Nucleus accumbens (tissue), 56 donors: ENCODE results near the gene ADCY7.

Experiments
- DNase-seq, 56 donors: peaks; one replicate each; lab custom pipeline; 2025; lab: John Stamatoyannopoulos, UW

The ADCY7 gene

DNA sequence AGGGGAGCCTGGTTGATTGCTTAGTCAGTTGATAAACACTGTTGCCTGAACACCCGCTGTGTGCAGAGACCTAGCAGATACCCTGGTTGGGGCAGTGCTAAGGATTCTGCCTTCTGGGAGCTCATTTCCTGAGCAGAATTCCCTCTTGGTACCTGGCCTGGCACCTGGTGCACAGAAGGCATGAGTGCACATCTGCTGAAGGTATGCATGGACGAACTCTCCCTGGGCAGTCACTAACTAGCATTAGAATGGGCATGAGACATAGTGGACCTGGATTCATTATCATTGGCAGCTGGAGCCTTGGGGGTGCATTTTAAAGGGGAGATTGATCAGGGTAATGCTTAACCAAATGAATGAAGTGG, 13.1 kb downstream of the ADCY7 start:
- DNase-seq = no peak

- DNase-seq = no peak
Observed at GRCh38 chr16:50280932-50281331, 14.6 kb downstream of the ADCY7 start.

DNA sequence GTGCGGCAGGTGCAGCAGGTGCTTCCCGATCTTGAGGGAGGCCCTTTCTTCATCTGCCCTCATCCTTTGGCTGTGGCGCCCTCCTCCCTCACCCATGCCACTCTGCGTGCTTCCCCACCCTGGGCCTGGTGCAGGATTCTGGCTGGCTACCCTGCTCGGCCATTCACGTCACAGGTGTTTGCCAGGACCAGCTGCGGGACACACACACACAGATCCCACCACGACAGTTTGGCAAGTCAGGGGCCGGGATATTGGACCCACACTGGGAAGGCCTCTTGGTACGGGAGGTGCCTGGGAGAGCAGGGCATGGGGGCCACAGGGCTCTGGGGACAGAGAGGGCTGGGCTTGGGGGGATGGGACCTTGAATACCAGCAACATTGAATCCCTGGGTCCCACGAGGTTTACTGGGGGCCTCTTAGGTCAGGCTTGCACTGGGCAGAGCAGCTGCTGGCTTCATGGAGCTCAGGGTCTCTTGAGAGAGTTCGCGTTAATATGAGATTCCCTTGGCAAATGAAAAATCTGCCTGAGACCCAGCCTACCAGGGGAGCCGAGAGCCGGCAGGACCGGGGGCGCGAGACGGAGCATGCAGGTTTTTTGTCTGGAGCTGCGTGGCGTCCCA, 15.1 kb downstream of the ADCY7 start:
- no peak for DNase-seq

- DNase-seq = peak in 30 of 56 donors; percentile 15 to 61 (median 26)
Observed at GRCh38 chr16:50282010-50282538, 15.7 kb downstream of the ADCY7 start.

DNA sequence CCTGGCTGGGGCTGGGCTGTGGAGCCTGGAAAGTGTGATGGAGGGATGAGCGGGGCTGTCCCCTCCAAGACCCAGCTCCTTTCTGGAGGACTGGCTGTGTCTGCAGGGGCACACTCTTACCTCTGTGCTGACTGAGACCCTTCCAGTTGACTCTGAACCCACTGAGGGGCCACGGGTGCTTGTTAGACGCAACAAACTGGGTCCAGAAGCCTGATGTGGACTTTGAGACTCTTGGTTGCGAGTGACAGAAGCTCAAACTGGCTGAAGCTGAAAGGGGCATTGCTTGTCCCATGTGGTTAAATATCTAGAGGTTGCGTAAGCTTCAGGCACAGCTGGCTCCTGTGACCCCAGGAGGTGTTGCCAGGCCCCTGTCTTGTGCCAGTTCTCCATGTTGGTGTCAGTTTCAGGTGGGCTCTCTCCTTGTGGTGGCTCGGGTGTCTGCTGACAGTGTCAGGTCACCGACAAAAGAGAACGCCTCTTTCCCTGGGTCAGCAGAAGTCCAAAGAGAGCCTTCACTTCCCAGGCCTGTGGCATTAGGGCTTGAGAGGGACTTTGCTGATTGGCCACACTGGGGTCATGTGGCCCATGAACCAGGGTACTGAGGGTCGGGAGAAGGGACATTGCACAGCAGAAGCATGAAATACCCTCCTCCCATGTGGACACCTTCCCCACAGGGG, 16.7 kb downstream of the ADCY7 start:
- no peak for DNase-seq

DNA sequence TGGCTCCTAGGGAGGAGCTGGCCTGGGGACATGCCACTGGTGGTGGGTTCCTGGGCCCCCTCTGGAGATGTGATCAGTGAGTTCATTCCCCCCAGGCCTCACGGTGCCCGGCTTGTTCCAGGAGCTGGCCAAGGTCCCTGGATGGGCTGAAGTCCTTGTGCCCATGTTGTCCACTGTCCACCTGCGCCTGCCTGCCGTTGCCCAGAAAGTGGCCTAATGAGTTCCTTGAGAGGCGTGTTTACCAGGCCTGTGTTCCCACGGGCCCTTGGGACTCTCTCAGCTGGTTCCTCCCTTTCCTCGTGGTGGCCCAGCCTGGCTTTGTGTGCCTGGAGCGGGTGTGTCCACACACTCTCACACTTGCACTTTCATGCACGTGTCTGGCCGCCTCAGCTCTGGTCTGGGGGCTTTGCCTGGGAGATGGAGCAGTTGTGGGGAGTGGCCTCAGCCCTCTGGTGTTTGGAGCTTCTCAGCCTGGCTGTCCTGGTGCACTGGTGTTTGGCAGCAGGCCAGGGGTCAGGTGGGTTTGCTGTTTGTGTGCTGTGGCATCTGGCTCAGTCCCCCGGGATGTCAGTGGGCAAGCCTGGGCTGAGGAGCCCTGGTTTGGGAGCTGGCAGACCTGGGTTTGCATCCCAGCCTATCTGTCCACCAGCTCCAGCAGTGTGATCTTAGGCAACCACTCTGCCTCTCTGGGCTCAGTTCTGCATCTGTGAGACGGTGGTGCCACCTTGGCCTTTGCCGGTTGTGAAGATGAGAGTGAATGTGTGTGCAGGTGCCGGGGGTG, 18.0 kb downstream of the ADCY7 start:
- DNase-seq = no peak

DNA sequence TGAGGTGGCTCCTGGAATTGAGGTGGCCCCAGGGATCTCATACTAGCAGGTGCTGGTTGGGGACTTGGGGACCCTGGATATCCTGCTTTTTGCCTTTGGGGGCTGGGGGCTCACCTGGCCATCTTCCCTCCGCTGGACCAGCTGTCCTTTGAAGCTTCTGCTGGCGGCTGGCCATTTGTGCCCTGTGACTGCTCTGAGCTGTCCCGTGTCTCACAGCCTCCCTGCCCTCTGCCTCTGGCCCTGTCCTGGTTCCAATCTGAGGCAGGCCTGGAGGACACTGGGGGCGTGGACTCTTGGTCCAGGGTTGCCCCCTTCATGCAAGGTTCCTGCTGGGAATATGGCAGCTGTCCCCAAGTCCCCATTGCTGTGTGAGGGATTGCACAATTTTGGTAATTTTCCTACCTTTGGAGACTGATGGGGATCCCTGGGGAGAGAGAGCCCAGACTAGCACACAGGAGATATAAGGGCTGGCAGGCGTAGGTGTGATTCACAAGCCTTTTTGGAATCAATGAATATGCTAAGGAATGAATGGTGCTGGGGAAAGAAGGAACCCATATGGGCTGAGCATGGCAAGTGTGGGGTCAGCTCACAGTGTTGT, 19.2 kb downstream of the ADCY7 start:
- DNase-seq = no peak

- DNase-seq = no peak
Observed at GRCh38 chr16:50286681-50287080, 20.3 kb downstream of the ADCY7 start.

- DNase-seq = no peak
Observed at GRCh38 chr16:50288026-50288425, 21.7 kb downstream of the ADCY7 start.

GRCh38 chr16:50288920-50289319, 22.6 kb downstream of the ADCY7 start:
- no peak for DNase-seq

DNA sequence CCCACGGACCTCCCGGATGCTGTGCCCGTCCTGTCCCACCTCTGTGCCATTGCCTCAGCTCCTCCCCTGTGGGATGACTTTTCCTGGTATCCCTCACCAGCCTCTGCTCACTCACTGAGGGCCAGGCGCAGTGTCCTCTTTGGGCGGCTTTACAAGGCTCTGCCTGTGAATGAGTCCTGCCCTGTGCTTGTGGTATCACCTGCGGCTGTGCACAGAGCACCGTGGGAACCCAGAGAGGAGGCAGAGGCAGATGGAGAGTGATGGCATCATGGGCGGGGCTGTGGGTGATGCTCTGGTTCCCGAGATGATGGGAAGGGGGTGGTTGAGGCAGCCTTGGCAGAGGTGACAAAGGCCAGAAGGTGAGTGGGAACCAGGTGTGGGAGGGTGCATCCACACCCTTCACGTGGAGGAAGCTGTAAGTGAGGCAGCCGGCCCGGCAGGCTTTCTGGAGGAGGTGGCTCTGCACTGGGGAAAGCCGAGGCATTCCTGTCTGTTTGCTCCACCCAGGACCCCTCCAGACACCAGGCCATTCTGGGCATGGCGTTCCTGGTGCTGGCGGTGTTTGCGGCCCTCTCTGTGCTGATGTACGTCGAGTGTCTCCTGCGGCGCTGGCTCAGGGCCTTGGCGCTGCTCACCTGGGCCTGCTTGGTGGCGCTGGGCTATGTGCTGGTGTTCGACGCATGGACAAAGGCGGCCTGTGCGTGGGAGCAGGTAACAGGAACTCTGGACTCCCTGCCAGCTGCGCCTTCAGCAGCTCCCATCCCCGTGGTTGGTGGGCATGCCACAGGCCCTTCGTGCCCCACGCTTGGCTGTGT, 23.8 kb downstream of the ADCY7 start:
- DNase-seq = no peak

DNA sequence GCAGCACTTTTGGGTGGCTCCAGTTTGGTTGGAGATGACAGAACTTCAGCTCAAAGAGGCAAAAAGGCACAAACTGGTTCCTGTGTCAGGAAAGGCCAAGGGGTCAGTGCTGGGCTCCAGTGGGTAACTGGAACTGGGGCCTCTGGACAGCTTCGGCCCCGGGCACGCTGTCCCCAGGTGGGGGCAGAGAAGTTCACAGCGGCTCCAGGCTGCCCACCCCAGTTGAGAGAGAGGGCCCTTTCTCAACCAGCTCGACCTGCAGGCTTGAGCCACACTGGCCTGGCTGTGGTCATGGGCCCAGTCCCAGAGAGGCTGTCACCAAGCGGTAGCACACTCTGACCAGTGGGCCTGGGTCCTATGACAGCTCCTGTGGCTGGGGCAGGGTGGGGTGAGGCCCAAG, 24.5 kb downstream of the ADCY7 start:
- DNase-seq = no peak

- no peak for DNase-seq
Observed at GRCh38 chr16:50291719-50292565, 25.6 kb downstream of the ADCY7 start.

DNA sequence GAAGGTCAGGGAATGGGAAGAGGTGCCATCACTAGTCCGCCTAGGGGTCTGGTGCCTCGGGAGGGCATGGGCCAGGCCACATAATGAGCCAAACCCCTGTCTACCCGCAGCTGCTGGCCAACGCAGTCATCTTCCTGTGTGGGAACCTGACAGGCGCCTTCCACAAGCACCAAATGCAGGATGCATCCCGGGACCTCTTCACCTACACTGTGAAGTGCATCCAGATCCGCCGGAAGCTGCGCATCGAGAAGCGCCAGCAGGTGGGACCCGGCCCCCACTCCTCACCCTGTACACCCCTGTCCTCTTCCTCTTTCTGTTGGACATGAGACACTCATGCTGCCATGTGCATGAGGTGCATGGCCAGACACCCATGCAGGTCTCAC, 26.2 kb downstream of the ADCY7 start:
- DNase-seq = no peak

GRCh38 chr16:50293041-50293783, 26.9 kb downstream of the ADCY7 start:
- no peak for DNase-seq

- DNase-seq = no peak
Observed at GRCh38 chr16:50293994-50294855, 27.9 kb downstream of the ADCY7 start.

- no peak for DNase-seq
Observed at GRCh38 chr16:50294955-50295354, 28.6 kb downstream of the ADCY7 start.
